Measurements from ENCODE around the gene MARK3. TPM values are rescaled to one million over a fixed set of nuclear protein-coding genes. Genes with fewer than 3 reads are reported as not detected.

MARK3 gene
- total RNA-seq, 1 experiment from 2014 or later, result 189 TPM

DNA sequence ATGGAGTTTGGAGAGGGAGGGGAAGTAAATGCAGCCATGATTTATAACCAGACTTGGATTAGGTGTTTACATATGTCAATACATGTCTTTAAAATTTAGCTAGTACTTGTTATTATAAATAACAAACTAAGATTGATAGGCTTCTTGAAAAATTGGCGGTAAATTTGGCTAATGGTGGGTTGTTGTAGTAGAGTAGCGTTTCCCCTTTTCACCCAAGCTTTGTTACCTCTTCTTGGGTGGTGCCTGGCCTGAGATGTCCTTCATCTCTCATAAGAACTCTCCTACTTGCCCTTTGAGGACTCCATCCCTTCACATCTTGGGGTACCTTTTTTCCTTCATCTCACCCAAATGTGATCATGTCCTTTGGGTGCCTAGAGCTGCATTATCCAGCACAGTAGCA, 11.2 kb downstream of the MARK3 start:
- CTCF ChIA-PET, result interaction anchor here (0.9 kb wide), 1 partner anchor 65 kb away, joined by 3 read pairs; no protein-coding TSS in a partner anchor
- Histone ChIP-seq H3K4me1 (replicated peaks; ENCODE audit: insufficient read depth) (peaks cover 66% of the 10 kb centered on the region), H3K9me3 (ENCODE audit: insufficient read depth, low read depth) (no peaks in the 10 kb centered on the region), H3K9me2 (ENCODE audit: insufficient read depth) (no peaks in the 10 kb centered on the region), H3K79me2 (ENCODE audit: low read depth) (peaks cover 100% of the 10 kb centered on the region), H3K36me3 (ENCODE audit: low read depth) (0 out of 2 replicates have a peak, but pooled peaks cover 3% of the 10 kb centered on the region), H3F3A (ENCODE audit: insufficient read depth, low read depth) (peaks cover 75% of the 10 kb centered on the region), H4K20me1 (ENCODE audit: insufficient read depth) (peaks cover 88% of the 10 kb centered on the region), H3K4me2 (peak overlapping the region; percentile 27; the same call in 1 of the 2 replicates), H3K4me3 (no peak overlapping the region), H3K27ac (peak overlapping the region; percentile 84; the same call in 1 of the 2 replicates), H3K27me3 (ENCODE audit: insufficient read depth, low read depth) (no peaks in the 10 kb centered on the region), H2AFZ (no peak overlapping the region)
- BruUV-seq (replicated peaks), result no TSS peak
- no peak for DNase-seq
- POLR2A ChIA-PET (ENCODE audit: unreplicated experiment), result interaction anchor here (0.6 kb wide), 1 partner anchor 236 kb away, joined by 3 read pairs; no protein-coding TSS in a partner anchor
- TF ChIP-seq CTCF (conservative IDR thresholded peaks at IDR 0.05) (no peak), EZH2 (IDR thresholded peaks at IDR 0.05; ENCODE audit: low read depth) (no peak)
- intact Hi-C loops (cut with micrococcal nuclease; ENCODE audit: unreplicated experiment), result loop anchor here (10.0 kb wide), 2 partner anchors 292 to 872 kb away; no protein-coding TSS in a partner anchor

- H3K27me3 ChIP-seq (ENCODE audit: insufficient read depth, low read depth), result no peaks in the 10 kb centered on the region
- H4K20me1 ChIP-seq (ENCODE audit: insufficient read depth), result peaks cover 85% of the 10 kb centered on the region
- peak; percentile 54 to 82 for DNase-seq
- TF ChIP-seq CTCF (conservative IDR thresholded peaks at IDR 0.05) (no peak), EZH2 (IDR thresholded peaks at IDR 0.05; ENCODE audit: low read depth) (no peak)
- peak overlapping the region; percentile 55; the same call in 1 of the 2 replicates for H2AFZ ChIP-seq
- peaks cover 76% of the 10 kb centered on the region for H3F3A ChIP-seq (ENCODE audit: insufficient read depth, low read depth)
- ChIA-PET CTCF (interaction anchor here (0.6 kb wide), 1 partner anchor 69 kb away, joined by 3 read pairs; no protein-coding TSS in a partner anchor), POLR2A (ENCODE audit: unreplicated experiment) (interaction anchor here (0.6 kb wide), 1 partner anchor 37 kb away, joined by 3 read pairs; no protein-coding TSS in a partner anchor)
- no peaks in the 10 kb centered on the region for H3K9me2 ChIP-seq (ENCODE audit: insufficient read depth)
- H3K36me3 ChIP-seq (ENCODE audit: low read depth), result 0 out of 2 replicates have a peak, but pooled peaks cover 3% of the 10 kb centered on the region
- peak overlapping the region; percentile 72 for H3K4me2 ChIP-seq
- H3K4me3 ChIP-seq, result peak overlapping the region; percentile 23
- H3K79me2 ChIP-seq (ENCODE audit: low read depth), result peaks cover 100% of the 10 kb centered on the region
- peak overlapping the region; percentile 84 for H3K27ac ChIP-seq
- no TSS peak for BruUV-seq (replicated peaks)
- H3K4me1 ChIP-seq (replicated peaks; ENCODE audit: insufficient read depth), result peaks cover 82% of the 10 kb centered on the region
- intact Hi-C loops (cut with micrococcal nuclease; ENCODE audit: unreplicated experiment), result loop anchor here (1.0 to 10.0 kb wide), 3 partner anchors 9 to 874 kb away; no protein-coding TSS in a partner anchor
- H3K9me3 ChIP-seq (ENCODE audit: insufficient read depth, low read depth), result no peaks in the 10 kb centered on the region
Observed at GRCh38 chr14:103398427-103399195, 13.4 kb downstream of the MARK3 start.

- peak overlapping the region; percentile 84 for H3K27ac ChIP-seq
- peaks cover 72% of the 10 kb centered on the region for H3F3A ChIP-seq (ENCODE audit: insufficient read depth, low read depth)
- no TSS peak for BruUV-seq (replicated peaks)
- ChIA-PET CTCF (no interaction called here), POLR2A (ENCODE audit: unreplicated experiment) (no interaction called here)
- TF ChIP-seq EZH2 (IDR thresholded peaks at IDR 0.05; ENCODE audit: low read depth), result no peak
- no peak for TF ChIP-seq CTCF (conservative IDR thresholded peaks at IDR 0.05)
- intact Hi-C loops (cut with micrococcal nuclease; ENCODE audit: unreplicated experiment), result no loop called here
- H4K20me1 ChIP-seq (ENCODE audit: insufficient read depth), result peaks cover 85% of the 10 kb centered on the region
- H3K27me3 ChIP-seq (ENCODE audit: insufficient read depth, low read depth), result no peaks in the 10 kb centered on the region
- no peak for DNase-seq
- H2AFZ ChIP-seq, result no peak overlapping the region
- H3K9me2 ChIP-seq (ENCODE audit: insufficient read depth), result no peaks in the 10 kb centered on the region
- H3K36me3 ChIP-seq (ENCODE audit: low read depth), result peaks cover 12% of the 10 kb centered on the region; the same call in 1 of the 2 replicates
- H3K79me2 ChIP-seq (ENCODE audit: low read depth), result peaks cover 100% of the 10 kb centered on the region
- no peak overlapping the region for H3K4me3 ChIP-seq
- H3K4me2 ChIP-seq, result no peak overlapping the region
- peaks cover 68% of the 10 kb centered on the region for H3K4me1 ChIP-seq (replicated peaks; ENCODE audit: insufficient read depth)
- H3K9me3 ChIP-seq (ENCODE audit: insufficient read depth, low read depth), result no peaks in the 10 kb centered on the region
Observed at GRCh38 chr14:103400537-103400936, 15.3 kb downstream of the MARK3 start.

All from PC-9 (cell line).